ENCODE data around the gene NXNL1.
A peak's percentile ranks its signal among the peaks of the same experiment; 100 is the strongest.
"Not testable (repeated sequence)": the region's sequence is repeated elsewhere in the genome, so short reads cannot be mapped to it uniquely, and the experiment has no call there.

The NXNL1 gene

DNA sequence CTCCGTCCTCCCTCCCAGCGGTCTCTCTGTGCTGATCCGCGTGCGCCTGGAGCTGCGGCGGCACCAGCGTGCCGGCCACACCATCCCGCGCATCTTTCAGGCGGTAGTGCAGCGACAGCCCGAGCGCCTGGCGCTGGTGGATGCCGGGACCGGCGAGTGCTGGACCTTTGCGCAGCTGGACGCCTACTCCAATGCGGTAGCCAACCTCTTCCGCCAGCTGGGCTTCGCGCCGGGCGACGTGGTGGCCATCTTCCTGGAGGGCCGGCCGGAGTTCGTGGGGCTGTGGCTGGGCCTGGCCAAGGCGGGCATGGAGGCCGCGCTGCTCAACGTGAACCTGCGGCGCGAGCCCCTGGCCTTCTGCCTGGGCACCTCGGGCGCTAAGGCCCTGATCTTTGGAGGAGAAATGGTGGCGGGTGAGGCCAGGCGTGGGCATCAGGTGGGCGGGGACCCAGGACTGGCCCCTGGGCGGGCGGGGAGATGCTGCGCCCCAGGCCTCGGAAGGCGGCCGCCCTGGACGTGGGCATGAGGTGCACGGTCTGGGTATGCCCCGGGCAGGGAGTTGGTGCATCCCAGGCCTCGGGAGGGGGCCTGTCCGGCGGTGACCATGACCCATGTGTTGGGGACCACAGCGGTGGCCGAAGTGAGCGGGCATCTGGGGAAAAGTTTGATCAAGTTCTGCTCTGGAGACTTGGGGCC lies 26.0 kb upstream of the NXNL1 start:
- DNase-seq (ENCODE audit: low read depth in 1 of 2, low spot score in 1 of 2), result no peak

DNA sequence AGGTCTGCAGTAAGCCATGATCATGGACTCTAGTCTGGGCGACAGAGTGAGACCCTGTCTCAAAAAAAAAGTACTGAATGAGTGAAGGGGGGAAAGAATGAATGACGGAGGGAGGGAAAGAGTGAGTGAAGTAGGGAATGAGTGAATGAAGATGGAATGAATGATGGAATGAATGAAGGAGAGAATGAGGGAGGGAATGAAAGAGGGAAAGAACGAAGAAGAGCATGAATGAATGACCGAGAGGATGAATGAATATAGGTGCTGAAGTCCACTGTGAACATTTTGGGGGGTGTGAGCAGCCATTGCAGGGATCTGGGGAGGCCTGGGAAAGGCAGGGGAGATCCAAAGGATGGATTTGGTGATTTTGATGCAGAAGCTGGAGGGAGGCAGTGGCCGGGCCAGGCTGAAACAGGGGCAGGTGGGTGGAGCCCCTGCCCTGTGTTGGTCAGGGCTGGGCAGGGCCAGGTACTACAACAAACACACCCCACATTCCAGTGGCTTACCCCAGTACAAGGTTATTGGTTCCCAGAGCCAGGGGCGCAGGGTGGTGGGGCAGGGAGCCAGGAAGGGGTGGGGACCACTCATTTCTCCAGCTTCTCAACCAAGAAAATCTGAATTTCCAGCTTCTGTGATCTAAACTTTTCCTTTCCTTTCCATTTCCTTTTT lies 23.9 kb upstream of the NXNL1 start:
- DNase-seq (ENCODE audit: low read depth in 1 of 2, low spot score in 1 of 2), result no peak

DNA sequence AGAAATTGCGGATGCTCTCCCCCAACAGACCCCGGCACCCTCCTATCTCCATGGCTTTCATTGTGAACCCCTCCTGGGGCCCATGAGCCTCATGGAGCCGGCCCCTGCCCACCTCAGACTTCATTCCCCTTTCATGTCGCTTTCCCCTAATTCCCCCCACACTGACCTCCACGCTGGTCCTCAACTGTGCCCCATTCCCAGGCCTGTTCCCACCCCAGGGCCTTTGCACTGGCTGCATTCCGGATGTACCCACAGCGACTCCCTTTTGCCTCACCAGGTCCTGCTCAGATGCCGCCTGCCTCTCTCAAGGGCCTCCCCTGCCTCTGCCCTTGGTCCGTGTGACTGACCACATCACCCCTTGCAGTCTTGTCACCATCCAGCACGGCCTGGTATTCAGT lies 22.9 kb upstream of the NXNL1 start:
- DNase-seq (ENCODE audit: low read depth in 1 of 2, low spot score in 1 of 2), result no peak

DNA sequence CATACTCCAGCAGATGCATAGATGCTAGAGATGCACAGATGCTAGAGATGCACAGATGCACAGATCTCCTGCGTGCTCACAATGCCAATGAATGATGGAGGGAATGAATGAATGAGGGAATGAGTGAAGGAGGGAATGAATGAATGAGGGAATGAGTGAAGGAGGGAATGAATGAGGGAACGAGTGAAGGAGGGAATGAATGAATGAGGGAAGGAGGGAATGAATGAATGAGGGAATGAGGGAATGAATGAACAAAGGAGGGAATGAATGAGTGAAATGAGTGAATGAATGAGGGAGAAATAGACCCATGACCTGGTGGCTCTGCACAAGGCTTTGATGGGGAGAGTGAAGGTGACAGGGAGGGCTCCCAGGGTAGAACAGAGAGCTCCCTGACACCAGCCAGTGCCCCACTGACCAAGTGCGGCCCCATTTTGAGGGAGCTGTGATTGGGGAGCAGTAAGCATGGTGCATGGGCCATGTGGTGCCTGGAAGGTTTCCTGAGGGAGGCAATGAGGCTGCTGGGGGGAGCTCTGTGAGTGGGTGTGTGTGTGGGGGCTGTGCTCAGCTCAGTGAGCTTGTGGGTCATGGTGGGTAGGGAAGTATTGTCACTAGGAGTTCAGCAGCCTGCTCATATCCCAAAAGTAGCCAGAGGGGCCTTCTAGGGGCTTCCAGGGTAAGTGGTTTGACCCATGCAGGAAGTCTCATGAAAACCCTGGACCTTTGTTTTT lies 22.3 kb upstream of the NXNL1 start:
- no peak for DNase-seq (ENCODE audit: low read depth in 1 of 2, low spot score in 1 of 2)

DNA sequence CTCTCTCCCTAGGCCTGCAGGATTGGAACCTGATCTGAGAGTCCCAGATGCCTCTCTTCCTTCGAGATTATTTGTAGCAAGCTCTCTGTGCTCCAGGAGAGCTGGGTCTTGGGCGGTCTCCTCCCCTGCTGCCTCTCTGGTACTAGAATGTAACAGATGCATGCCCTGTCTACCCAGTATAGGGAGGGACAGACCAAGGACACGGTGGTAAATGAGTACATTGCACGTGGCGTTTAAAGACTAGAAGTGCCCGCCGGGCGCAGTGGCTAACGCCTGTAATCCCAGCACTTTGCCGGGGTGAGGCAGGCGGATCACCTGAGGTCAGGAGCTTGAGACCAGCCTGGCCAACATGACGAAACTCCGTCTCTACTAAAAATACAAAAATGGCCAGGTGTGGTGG lies 21.3 kb upstream of the NXNL1 start:
- no peak for DNase-seq (ENCODE audit: low read depth in 1 of 2, low spot score in 1 of 2)

DNA sequence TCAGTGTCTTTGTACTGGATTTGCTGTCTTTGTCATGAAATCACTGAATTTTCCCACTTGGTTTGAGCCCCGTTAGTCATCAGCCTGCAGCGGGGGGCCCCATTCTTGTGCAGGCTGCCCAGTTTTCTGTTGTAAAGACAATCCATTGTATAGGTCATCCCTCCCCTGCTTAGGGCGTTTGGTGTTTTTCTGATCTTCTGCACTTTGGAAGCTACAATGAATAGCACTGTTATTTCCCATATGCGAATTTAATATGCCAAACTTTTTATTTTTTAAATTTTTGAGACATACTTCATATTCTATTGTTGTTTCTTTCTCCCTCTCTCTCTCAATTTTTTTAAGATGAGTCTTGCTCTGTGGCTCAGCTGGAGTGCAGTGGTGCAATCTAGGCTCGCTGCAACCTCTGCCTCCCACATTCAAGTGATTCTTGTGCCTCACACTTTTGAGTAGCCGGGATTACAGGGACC lies 18.6 kb upstream of the NXNL1 start:
- DNase-seq (ENCODE audit: low read depth in 1 of 2, low spot score in 1 of 2), result no peak

DNA sequence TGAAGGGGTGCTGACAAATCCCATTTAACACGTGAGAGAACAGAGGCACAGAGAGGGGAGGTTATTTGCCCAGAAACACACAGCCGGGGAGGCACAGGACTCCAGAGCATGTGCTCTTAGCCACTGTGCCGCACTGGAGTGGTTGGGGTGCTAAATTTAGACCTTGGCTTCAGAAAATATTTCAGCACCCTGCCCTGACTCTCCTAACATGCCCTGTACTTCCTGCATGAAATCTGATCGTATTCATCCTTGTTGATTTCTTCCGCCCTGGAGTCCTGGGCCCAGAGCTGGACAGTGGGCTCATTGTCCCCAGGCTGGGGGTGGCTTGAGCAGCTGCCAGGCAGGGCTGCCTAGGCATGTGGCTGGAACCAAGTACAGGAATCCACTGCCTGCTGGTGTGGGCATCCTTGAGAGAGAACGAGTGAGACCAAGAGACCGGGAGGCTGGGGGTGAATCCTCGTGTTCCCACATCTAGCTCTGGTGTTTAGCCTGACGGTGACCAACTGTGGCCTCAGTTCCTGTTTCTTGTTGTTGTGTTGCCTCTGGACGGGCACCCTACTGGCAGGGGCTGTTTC lies 14.9 kb upstream of the NXNL1 start:
- DNase-seq (ENCODE audit: low read depth in 1 of 2, low spot score in 1 of 2), result no peak

DNA sequence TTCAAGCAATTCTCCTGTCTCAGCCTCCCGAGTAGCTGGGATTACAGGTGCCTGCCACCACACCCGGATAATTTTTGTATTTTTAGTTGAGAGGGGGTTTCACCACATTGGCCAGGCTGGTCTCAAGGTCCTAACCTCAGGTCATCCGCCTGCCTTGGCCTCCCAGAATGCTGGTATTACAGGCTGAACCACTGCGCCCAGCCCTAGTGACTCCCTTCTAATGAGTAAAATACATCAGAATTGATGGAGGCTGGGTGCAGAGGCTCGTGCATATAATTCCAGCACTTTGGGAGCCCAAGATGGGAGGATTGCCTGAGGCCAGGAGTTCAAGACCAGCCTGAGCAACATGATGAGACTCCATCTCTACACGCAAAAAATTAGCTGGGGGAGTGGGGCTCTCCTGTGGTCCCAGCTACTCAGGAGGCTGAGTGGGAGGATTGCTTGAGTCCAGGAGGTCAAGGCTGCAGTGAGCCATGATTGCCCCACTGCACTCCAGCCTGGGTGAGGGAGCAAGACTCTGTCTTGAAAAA lies 14.3 kb upstream of the NXNL1 start:
- DNase-seq (ENCODE audit: low read depth in 1 of 2, low spot score in 1 of 2), result not testable (repeated sequence)

DNA sequence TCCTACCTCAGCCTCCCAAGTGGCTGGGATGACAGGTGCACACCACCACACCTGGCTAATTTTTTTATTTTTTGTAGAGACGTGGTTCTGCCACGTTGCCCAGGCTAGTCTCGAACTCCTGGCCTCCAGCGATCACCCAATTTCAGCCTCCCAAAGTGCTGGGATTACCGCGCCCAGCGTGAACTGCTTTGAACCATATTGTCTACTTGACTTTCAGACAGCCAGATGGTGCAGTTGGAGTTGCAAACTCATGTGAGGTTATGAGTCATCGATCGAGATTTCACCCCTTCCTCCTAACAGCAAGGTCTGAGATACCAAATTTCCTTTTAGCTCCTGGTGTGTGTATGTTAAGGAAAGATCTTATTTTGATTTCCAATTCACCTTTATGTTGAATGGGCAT lies 12.3 kb upstream of the NXNL1 start:
- no peak for DNase-seq (ENCODE audit: low read depth in 1 of 2, low spot score in 1 of 2)

DNA sequence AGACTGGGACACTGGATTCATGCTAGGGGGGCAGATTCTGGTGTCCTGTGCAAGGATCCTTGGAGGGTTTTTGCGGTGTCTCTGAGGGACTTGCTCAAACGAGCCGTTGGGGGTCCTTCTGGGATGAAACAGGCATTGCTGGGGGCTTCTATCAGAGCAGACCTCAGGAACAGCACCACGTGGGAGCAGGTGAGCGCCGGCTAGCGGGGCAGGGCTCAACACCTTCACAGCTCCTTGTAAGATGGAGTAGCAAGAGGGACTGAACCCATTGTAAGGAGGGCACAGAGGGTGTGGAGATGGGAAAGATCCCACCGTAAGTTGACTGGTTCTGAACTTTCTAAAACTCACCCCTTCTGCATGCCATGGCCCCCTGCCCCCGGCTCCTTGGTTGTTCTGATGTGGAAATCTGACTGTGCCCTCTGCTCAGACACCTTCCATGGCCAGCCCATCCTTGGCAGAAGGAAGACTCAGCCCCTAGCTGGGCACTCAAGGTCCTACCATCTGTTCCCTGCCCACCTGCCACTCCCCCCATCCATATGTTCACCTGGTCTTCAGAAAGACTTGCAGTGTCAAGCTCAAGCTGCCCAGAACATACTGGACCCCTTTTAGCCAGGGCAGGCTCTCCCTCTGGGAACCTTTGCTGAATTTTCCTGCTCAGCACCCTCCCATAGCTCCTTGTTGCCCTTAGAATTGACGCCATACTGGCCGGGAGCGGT lies 10.8 kb upstream of the NXNL1 start:
- DNase-seq (ENCODE audit: low read depth in 1 of 2, low spot score in 1 of 2), result no peak

DNA sequence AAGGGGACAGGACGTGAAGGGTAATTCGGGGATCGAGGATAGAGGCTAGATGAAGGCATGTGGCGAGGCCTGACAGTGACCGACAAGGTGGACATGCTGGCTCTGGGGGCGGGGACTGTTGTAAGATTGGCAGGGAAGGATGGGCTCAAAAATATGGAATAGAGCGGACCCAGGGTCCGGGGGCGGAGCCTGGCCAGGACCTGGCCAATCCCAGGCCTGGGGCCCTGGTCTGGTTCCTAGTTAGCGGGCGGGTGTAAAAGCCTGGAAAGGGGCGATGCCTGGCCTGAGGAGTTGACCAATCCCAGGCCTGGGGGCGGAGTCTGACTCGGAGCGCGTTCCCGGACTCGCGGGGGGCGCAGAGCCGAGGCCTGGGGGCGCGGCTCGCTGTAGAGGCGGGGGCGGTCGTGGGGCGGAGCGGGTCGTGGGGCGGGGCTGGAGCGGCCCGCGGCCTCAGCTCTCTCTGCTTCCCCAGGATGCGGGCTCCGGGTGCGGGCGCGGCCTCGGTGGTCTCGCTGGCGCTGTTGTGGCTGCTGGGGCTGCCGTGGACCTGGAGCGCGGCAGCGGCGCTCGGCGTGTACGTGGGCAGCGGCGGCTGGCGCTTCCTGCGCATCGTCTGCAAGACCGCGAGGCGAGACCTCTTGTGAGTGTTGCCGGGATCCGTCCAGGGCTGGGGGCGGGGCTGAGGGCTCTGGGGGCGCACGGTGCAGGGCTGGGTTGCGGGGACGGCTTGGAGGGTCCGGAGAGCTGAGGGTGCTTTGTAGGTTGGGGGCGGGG lies 9.5 kb upstream of the NXNL1 start, which contains the start of gene SLC27A1:
TSS of gene SLC27A1 (plus strand) at position 457 of the 774 bp plus-strand sequence. CDS start at position 474, 17 bp downstream.
- DNase-seq (ENCODE audit: low read depth in 1 of 2, low spot score in 1 of 2), result peak; percentile 64 to 83

DNA sequence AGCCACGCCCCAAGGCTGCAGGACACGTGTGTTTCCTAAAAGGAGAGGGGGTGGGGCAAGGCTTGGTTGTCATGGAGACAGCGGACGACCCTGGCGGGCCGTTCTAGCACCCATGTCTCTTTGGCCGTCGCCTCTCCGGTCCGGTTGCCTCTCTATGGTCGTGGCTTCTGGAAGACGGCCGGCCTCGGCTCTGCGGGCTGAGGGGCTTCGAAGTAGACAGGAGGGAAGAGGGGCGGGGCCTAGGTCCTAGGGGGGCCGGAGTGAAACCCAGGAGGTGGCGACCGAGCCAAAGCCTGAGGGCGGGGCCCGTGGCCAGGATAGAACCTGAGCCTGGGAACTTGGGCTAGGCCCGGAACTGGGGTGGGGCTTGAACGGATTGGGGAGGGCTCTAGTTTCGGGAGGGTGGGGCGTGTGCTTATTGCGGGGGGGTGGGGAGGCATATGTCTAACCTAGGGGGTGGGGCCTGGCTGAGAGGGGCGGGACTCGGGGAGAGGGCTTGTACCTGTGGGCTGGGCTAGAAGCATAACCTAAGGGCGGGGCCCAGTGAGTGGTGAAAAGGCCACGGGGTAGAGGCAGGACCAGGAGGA lies 8.8 kb upstream of the NXNL1 start:
- DNase-seq (ENCODE audit: low read depth in 1 of 2, low spot score in 1 of 2), result peak; percentile 82

DNA sequence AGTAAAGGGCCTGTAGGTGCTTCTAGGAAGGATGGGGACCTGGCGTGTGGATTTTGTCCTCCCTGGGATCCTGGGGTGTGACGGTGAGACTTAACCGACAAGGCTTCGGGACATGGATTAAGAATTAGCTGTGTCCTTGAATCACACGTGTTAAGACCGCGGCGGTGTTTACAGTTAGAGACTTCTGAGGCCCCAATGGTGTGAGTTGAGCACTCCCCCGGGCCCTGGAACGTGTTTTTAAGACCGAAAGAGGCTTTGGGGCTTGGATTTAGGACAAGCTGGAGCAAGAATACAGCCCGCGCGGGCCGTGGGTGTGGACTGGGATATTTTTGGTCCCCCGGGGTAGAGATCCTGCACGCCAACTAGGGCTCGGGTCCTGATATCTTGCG lies 8.4 kb upstream of the NXNL1 start:
- no peak for DNase-seq (ENCODE audit: low read depth in 1 of 2, low spot score in 1 of 2)

DNA sequence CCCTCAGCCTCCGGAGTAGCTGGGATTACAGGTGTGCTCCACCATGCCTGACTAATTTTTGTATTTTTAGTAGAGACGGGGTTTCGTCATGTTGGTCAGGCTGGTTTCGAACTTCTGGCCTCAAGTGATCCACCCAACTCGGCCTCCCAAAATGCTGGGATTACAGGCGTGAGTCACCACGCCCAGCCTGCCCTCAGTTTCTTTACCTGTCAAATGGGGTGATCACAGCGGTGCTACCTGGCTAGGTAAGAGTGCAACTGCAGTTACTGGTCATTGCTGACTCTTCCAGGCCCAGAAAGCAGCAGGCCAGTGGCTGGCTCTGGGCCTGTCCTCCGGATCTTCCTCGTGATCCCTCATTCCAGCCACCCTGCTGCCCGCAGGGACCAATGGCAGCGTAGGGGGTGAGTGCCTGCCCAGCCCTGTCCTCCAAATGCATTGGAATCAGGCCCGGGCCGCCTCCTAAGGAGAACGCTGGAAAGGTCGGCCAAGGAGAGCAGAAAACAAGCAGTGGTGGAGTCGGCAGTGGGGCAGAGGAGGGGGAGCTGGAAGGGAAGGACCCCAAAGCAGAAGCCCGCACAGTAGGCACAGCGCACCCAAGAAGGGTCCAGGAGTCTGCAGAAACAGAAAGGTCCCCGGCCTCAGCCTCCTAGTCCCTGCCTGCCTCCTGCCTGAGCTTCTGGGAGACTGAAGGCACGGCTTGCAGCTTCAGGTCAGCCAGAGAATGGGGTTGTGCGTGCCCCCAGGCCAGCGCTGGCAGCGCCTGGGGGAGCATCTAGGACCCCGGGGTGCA lies 7.8 kb upstream of the NXNL1 start:
- no peak for DNase-seq (ENCODE audit: low read depth in 1 of 2, low spot score in 1 of 2)

DNA sequence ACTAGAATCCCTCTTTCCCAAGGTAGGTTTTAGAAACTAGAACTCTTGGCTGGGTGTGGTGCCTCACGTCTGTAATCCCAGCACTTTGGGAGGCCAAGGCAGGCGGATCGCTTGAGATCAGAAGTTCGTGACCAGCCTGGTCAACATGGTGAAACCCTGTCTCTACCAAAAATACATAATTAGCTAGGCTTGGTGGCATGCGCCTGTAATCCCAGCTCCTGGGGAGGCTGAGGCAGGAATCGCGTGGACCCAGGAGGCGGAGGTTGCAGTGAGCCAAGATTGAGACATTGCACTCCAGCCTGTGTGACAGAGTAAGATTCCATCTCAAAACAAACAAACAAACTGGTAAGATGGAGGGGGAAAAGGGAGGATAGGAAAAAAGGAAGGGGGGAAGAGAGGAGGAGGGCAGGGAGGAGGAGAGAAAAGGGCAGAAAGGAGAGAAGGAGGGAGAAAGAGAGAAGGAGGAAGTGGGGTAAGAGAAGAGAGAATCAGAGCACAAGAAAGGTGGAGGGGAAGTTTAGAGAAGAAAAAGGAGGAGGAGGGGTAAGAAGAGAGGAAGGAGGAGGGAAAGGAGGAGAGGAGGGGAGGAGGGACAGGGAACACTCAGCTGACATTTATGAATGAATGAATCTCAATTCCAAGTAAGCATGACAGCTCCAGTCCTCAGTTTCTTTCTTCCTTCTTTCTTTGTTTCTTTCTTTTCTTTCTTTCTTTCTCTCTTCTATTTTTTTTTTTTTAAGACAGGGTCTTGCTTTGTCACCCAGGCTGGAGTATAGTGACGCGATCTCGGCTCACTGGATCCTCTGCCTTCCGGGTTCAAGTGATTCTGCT lies 7.0 kb upstream of the NXNL1 start:
- no peak for DNase-seq (ENCODE audit: low read depth in 1 of 2, low spot score in 1 of 2)

DNA sequence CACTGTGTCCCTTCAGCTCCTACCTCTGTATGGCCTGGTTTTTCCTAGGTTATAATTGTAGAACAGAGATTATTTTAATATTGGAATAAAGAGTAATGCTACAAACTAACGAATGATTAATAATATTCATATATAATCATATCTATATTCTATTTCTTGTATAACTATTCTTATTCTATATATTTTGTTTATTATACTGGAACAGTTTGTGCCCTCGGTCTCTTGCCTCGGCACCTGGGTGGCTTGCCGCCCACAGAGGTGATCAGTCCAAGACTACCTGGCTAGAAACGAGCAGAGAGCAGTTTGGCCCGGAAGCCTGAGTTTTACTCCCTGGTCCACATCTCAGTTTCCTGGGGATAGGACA lies 5.7 kb upstream of the NXNL1 start:
- DNase-seq (ENCODE audit: low read depth in 1 of 2, low spot score in 1 of 2), result no peak

DNA sequence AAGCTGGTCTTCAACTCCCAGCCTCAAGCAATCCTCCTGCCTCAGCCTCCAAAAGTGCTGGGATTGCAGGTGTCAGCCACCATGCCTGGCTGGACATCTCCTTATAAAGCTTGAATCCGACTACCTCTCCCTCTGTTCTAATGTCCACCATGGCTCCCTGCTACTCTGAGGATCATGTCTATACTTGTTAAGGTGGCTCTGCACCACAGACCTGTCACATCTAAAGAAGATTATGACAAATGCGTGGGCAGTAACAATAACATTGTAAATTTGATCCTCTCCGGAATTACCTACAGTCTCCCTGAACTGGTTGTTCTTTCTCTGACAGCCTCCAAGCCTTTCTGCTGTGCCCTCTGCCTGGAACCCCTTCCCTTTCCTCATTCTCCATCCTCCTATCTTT lies 1.8 kb downstream of the NXNL1 start:
- DNase-seq (ENCODE audit: low read depth in 1 of 2, low spot score in 1 of 2), result no peak

DNA sequence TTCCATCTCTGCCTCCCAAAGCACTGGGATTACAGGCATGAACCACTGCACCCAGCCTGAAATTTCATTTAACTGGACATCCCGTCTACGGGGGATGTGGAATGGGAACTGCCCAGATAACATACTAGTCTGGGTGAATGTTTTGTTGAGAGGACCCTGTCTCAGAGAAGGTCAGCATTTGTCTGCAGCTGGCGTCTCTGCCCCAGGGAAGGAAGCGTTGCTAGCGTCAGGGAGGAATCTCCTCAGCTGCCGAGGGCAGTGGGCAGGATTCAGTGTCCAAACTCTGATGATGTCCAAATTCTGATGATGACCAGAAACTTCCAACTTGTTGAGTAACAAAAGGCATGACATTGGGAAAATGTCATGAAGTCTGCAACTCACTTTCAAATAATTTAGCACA lies 3.1 kb downstream of the NXNL1 start:
- DNase-seq (ENCODE audit: low read depth in 1 of 2, low spot score in 1 of 2), result no peak
